ENCODE results near the gene GPR108.

Gene GPR108

GRCh38 chr19:6720369-6721137 is 16.8 kb downstream of the GPR108 start, which contains the start of gene C3:
Gene C3 (minus strand): TSS chr19:6720650. CDS start chr19:6720589, 61 bp downstream.
- Histone ChIP-seq H3K36me3 (ENCODE audit: control insufficient read depth, insufficient read depth, low read length) (no peaks in the 10 kb centered on the region), H3K9ac (ENCODE audit: low read length) (no peak within 1 kb of the TSS), H3K9me3 (ENCODE audit: control insufficient read depth, low read length) (no peaks in the 10 kb centered on the region), H3K27me3 (ENCODE audit: control insufficient read depth, insufficient read depth, low read length) (no peaks in the 10 kb centered on the region), H3K4me3 (ENCODE audit: low read length) (no peak within 1 kb of the TSS), H3K4me1 (ENCODE audit: control insufficient read depth, insufficient read depth, low read length) (peaks cover 5% of the 10 kb centered on the region)

DNA sequence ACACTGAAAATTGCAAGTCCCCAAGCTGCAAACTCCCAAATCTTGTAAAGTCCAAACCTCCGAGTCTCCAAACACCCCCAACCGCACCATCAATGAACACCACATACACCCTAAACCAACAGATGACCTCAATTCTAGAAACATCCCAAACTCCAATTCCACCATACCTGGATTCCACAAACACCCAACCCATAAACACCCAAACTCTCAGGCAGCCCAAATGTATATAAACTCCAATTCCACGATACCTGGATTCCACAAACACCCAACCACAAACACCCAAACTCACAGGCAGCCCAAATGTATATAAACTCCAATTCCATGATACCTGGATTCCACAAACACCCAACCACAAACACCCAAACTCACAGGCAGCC is 17.4 kb downstream of the GPR108 start:
- Histone ChIP-seq H3K9me3 (ENCODE audit: control insufficient read depth, low read length) (no peaks in the 10 kb centered on the region), H3K4me3 (ENCODE audit: low read length) (no peak overlapping the region), H3K9ac (ENCODE audit: low read length) (no peak overlapping the region), H3K36me3 (ENCODE audit: control insufficient read depth, insufficient read depth, low read length) (no peaks in the 10 kb centered on the region), H3K27me3 (ENCODE audit: control insufficient read depth, insufficient read depth, low read length) (no peaks in the 10 kb centered on the region), H3K4me1 (ENCODE audit: control insufficient read depth, insufficient read depth, low read length) (no peaks in the 10 kb centered on the region)

DNA sequence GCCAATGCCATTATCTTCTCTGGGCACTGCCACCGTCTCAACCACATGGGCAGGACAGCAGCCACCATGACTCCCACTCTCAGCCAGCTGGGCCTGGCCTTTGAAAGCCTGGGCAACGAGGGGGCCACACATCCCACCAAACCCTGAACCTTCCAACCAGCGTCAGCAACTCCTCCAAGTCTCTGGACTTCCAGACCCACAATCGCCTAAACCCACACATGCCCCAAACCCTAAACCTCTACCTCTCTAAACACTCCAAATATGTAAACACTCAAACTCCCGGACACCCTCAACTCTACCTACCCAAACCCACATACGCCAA is 17.9 kb downstream of the GPR108 start:
- Histone ChIP-seq H3K4me1 (ENCODE audit: control insufficient read depth, insufficient read depth, low read length) (no peaks in the 10 kb centered on the region), H3K4me3 (ENCODE audit: low read length) (no peak overlapping the region), H3K9ac (ENCODE audit: low read length) (no peak overlapping the region), H3K27me3 (ENCODE audit: control insufficient read depth, insufficient read depth, low read length) (no peaks in the 10 kb centered on the region), H3K9me3 (ENCODE audit: control insufficient read depth, low read length) (no peaks in the 10 kb centered on the region), H3K36me3 (ENCODE audit: control insufficient read depth, insufficient read depth, low read length) (no peaks in the 10 kb centered on the region)

DNA sequence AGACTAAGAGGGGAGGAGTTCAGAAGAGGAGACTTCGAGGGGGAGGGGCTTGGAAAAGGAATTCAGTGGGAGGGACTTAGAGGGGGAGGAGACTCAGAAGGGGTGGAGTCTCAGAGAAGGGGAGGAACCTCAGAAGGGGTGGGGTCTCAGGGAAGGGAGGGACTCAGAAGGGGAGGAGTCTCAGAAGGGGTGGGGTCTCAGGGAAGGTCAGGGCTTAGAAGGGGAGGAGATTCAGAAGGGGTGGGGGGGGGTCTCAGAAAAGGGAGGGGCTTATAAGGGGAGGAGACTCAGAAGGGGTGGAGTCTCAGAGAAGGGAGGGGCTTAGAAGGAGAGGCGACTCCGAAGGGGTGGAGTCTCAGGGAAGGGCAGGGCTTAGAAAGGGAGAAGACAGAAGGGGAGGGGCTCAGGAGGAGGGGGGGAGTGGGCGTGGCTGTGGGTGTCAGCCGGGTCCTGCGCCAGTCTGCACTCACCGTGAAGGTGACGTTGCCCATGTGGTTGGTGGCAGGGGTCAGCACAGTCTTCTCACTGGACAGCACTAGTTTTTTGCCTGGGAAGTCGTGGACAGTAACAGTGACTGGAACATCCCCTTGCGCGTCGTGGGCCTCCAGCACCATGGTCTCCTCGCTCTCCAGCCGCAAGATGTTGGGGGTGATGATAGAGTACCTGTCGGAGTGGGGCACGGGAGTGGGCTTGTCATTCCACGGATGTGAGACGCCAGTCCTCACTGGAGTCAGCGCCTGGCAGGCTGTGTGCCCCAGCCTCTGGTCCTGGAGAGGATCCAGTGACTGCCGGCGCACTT is 18.4 kb downstream of the GPR108 start:
- Histone ChIP-seq H3K36me3 (ENCODE audit: control insufficient read depth, insufficient read depth, low read length) (no peaks in the 10 kb centered on the region), H3K9me3 (ENCODE audit: control insufficient read depth, low read length) (no peaks in the 10 kb centered on the region), H3K9ac (ENCODE audit: low read length) (no peak overlapping the region), H3K27me3 (ENCODE audit: control insufficient read depth, insufficient read depth, low read length) (no peaks in the 10 kb centered on the region), H3K4me1 (ENCODE audit: control insufficient read depth, insufficient read depth, low read length) (no peaks in the 10 kb centered on the region), H3K4me3 (ENCODE audit: low read length) (no peak overlapping the region)

DNA sequence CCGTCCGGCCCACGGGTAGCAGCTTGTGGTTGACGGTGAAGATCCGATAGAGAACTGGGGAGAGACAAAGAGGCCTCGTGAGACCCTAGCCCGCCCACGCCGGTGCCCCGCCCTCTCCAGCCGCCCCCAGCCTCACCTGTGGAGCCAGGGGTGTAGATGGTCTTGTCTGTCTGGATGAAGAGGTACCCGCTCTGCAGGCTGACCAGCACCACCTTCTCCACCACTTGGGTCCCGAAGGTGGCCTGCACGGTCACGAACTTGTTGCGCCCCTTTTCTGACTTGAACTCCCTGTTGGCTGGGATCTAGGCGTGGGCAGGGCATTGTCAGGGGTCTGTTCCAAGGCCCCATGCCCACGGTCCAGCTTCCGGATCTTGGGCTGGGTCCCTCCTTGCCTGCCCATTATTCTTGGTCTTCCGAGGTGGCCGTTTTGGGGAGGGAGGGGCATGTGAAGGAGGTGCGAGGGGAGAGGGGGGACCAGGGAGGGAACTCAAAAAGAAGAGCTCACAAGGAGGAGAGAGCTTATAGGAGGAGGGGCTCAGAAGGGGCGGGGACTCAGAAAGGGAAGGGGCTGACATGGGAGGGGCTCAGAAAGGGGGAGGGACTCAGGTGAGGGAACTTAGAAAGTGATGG is 19.2 kb downstream of the GPR108 start:
- H3K4me3 ChIP-seq (ENCODE audit: low read length): no peak overlapping the region
- no peak overlapping the region for H3K9ac ChIP-seq (ENCODE audit: low read length)
- H3K27me3 ChIP-seq (ENCODE audit: control insufficient read depth, insufficient read depth, low read length): no peaks in the 10 kb centered on the region
- no peaks in the 10 kb centered on the region for H3K36me3 ChIP-seq (ENCODE audit: control insufficient read depth, insufficient read depth, low read length)
- no peaks in the 10 kb centered on the region for H3K9me3 ChIP-seq (ENCODE audit: control insufficient read depth, low read length)
- no peaks in the 10 kb centered on the region for H3K4me1 ChIP-seq (ENCODE audit: control insufficient read depth, insufficient read depth, low read length)

- no peaks in the 10 kb centered on the region for H3K36me3 ChIP-seq (ENCODE audit: control insufficient read depth, insufficient read depth, low read length)
- no peaks in the 10 kb centered on the region for H3K4me1 ChIP-seq (ENCODE audit: control insufficient read depth, insufficient read depth, low read length)
- H3K27me3 ChIP-seq (ENCODE audit: control insufficient read depth, insufficient read depth, low read length): no peaks in the 10 kb centered on the region
- no peak overlapping the region for H3K9ac ChIP-seq (ENCODE audit: low read length)
- no peaks in the 10 kb centered on the region for H3K9me3 ChIP-seq (ENCODE audit: control insufficient read depth, low read length)
- H3K4me3 ChIP-seq (ENCODE audit: low read length): no peak overlapping the region
Measured at GRCh38 chr19:6717441-6717971, 19.9 kb downstream of the GPR108 start.

GRCh38 chr19:6717036-6717435 is 20.3 kb downstream of the GPR108 start:
- H3K4me1 ChIP-seq (ENCODE audit: control insufficient read depth, insufficient read depth, low read length): no peaks in the 10 kb centered on the region
- no peaks in the 10 kb centered on the region for H3K9me3 ChIP-seq (ENCODE audit: control insufficient read depth, low read length)
- no peaks in the 10 kb centered on the region for H3K27me3 ChIP-seq (ENCODE audit: control insufficient read depth, insufficient read depth, low read length)
- no peaks in the 10 kb centered on the region for H3K36me3 ChIP-seq (ENCODE audit: control insufficient read depth, insufficient read depth, low read length)
- H3K4me3 ChIP-seq (ENCODE audit: low read length): no peak overlapping the region
- H3K9ac ChIP-seq (ENCODE audit: low read length): no peak overlapping the region

- H3K9me3 ChIP-seq (ENCODE audit: control insufficient read depth, low read length): no peaks in the 10 kb centered on the region
- H3K4me1 ChIP-seq (ENCODE audit: control insufficient read depth, insufficient read depth, low read length): no peaks in the 10 kb centered on the region
- no peaks in the 10 kb centered on the region for H3K27me3 ChIP-seq (ENCODE audit: control insufficient read depth, insufficient read depth, low read length)
- no peak overlapping the region for H3K4me3 ChIP-seq (ENCODE audit: low read length)
- H3K9ac ChIP-seq (ENCODE audit: low read length): no peak overlapping the region
- H3K36me3 ChIP-seq (ENCODE audit: control insufficient read depth, insufficient read depth, low read length): no peaks in the 10 kb centered on the region
Measured at GRCh38 chr19:6716610-6716970, 20.8 kb downstream of the GPR108 start.

- Histone ChIP-seq H3K27me3 (ENCODE audit: control insufficient read depth, insufficient read depth, low read length) (peaks cover 10% of the 10 kb centered on the region), H3K9me3 (ENCODE audit: control insufficient read depth, low read length) (no peaks in the 10 kb centered on the region), H3K36me3 (ENCODE audit: control insufficient read depth, insufficient read depth, low read length) (no peaks in the 10 kb centered on the region)
Measured at GRCh38 chr19:6714749-6715555, 22.4 kb downstream of the GPR108 start.

DNA sequence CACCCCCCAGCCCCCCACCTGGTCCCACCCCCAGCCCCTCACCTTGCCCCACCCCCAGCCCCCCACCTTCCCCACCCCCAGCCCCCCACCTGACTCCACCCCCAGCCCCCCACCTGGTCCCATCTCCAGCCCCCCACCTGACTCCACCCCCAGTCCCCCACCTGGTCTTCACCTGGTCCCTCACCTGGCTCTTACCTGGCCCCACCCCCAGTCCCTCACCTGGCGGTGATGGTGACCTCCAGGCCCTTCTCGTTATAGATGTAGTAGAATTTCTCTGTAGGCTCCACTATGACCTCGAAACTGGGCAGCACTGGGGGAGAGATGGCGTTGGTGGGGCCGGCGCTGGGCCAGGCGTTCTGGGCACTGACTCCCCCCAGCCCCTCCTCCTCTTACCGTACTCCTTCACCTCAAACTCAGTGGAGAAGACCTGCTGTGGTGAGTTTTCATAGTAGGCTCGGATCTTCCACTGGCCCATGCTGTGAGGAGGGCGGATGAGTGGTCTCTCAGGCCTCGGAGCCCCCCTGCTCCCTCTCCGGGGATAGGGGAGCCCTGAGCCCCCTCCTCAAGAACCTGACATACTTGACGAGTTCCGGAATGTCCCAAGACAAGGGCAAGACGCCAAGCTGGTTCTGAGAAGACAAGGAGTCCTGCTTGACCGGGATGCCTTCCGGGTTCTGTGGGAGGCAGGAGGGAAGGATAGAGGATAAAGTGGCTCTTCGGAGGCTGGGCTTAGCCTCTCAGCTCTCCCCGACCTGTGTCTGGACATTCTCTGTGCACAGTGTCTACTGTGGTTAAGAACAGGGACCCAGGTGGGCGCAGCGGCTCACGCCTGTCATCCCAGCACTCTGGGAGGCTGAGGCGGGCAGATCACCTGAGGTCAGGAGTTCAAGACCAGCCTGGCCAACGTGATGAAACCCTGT is 23.3 kb downstream of the GPR108 start:
- Histone ChIP-seq H3K4me1 (ENCODE audit: control insufficient read depth, insufficient read depth, low read length) (no peaks in the 10 kb centered on the region), H3K4me3 (ENCODE audit: low read length) (no peak overlapping the region), H3K9me3 (ENCODE audit: control insufficient read depth, low read length) (no peaks in the 10 kb centered on the region), H3K36me3 (ENCODE audit: control insufficient read depth, insufficient read depth, low read length) (no peaks in the 10 kb centered on the region), H3K9ac (ENCODE audit: low read length) (no peak overlapping the region), H3K27me3 (ENCODE audit: control insufficient read depth, insufficient read depth, low read length) (peaks cover 10% of the 10 kb centered on the region)

More at GRCh38 chr19:6714749-6715555, 22.4 kb downstream of the GPR108 start:
- Histone ChIP-seq H3K9ac (ENCODE audit: low read length) (no peak overlapping the region), H3K4me1 (ENCODE audit: control insufficient read depth, insufficient read depth, low read length) (no peaks in the 10 kb centered on the region), H3K4me3 (ENCODE audit: low read length) (no peak overlapping the region)
